GM18498 (cell line): ENCODE data around the gene DRC7.
"Not testable (repeated sequence)": the region's sequence is repeated elsewhere in the genome, so short reads cannot be mapped to it uniquely, and the experiment has no call there.

Source experiments
- ATAC-seq: cut with Tn5 transposase; IDR thresholded peaks from one replicate; pipeline ENCODE4 v1.9.1; 2021; ENCODE audit warnings: mild to moderate bottlenecking, moderate library complexity; ENCODE audit not compliant: unreplicated experiment

DRC7 gene

DNA sequence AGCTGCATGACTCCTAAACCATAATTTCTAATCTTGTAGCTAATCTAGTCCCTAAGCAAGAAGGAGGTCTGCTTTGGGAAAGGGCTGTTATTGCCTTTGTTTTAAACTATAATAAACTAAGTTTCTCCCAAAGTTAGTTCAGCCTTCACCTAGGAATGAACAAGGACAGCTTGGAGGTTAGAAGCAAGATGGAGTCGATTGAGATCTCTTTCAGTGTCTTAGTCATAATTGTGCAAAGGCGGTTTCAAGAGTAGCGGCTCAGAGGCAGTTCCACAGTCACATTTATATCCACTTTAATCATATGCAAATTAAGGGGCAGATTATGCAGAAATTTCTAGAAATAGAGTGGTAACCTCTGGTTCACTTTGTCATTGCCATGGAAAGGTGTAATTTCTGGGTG is 17.4 kb downstream of the DRC7 start:
- no peak for ATAC-seq

DNA sequence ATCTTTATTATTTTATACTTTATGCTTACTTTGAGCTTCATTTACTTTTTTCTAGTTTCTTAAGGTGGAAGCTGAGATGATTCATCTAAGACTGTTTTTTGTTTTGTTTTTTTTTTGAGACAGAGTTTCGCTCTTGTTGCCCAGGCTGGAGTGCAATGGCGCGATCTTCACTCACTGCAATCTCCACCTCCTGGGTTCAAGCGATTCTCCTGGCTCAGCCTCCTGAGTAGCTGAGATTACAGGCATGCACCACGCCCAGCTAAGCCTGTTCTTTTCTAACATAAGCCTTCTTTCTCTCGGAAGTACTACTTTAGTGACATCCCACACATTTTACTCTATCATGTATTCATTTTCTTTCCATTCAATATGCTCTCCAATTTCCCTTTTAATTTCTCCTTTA is 18.0 kb downstream of the DRC7 start:
- not testable (repeated sequence) for ATAC-seq

- no peak for ATAC-seq
Measured at GRCh38 chr16:57713596-57713995, 19.0 kb downstream of the DRC7 start.

DNA sequence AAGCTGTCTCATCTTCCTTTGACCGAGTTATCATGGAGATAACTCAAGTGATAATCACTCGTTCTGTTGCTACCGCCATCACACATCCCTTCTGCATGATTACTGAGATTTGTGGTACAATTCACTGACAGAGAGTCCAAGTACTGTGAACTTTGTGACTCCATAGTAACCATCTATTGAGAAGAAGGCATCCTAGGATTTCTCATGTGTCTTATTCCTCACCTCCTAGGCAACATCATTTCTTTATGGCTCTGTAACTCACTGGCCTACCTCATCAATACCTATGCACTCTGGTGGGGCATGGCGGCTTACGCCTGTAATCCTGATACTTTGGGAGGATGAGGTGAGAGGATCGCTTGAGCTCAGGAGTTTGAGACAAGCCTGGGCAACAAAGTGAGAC is 19.4 kb downstream of the DRC7 start:
- no peak for ATAC-seq

DNA sequence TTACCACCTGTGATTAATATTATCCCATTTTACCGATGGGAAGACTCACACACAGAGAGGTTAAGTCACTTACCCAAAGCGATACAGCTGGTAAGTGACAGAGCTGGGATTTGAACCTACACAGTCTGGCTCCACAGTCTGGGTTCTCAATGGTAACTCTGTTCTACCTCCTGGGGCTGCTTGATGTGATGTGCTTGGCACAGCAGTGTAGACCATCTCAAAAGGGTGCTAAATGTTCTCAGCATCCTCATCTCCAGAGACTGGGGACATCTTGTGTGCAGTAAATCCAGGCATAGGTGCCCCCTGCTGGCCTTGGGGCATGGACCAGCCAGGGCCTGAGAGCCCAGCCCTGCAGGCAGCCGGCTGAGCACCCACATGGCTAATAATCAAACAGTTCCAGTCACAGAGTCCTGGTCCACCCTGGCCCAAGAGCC is 25.6 kb downstream of the DRC7 start:
- ATAC-seq, result no peak

DNA sequence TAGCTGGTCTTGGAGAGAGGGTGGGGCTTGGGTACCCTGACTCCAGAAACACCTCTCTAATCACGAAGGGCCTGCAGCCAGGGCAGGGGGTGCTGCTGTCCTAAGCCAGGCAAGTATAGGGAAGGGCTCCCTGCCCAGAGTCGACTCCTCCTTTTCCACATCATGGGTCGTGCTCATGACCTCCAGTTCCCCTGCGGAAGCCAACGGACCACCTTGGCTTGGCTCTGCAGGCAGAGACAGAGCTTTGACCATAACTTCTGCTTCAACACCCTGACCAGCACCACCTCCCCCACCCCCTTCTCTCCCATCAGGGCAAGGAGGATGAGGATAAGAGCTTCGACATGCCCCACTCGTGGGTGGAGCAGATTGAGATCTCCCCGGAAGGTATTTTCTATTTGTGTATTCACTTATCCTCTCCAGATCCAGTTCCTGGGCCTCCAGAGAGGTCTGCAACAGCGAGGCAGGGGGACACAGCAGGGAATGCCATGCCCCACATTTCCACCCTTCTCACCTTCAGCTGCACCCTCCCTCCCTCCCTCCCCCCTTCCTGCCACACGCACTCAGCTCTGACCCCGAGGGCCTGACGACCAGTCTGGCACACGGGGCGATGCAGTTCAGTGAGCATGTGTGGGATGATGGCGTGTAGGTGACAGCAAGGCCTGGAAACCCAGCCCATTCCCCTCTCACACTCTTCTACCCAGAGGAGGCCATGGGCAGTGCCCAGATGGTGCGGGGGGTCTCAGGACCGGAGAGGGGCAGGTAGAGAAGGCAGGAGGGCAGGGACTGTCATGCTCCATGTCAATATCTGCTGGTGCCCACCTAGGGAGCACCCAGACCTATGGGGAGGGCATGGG is 27.0 kb downstream of the DRC7 start:
- no peak for ATAC-seq

DNA sequence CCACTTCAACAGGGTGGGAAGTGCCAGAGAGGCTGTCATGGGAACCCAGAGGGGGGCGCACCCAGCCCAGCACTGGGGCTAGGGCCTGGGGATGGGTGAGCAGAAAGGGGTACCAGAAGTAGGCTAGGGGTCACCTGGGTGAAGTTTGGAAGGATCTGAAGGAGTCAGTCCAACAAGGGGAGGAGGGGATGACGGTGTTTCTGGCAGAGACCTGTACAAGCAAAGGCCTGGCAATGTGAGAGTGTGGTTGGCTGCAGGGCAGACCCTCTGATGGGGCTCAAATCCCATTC is 27.5 kb downstream of the DRC7 start:
- no peak for ATAC-seq

DNA sequence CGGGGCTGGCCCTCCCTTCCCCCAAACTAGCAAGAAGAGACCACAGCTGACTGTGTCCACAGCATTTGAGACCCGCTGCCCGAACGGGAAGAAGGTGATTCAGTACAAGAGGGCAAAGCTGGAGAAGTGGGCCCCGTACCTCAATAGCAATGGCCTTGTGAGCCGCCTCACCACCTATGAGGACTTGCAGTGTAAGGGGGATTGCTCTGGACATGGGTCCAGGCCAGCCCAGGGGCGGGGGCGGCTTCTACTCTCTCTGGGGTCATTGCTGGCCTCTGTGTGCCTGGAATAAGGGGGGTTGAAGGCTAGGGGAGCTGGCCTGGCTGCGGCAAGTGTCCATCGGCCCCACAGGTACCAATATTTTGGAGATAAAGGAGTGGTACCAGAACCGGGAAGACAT is 28.0 kb downstream of the DRC7 start:
- no peak for ATAC-seq

- ATAC-seq, result no peak
Measured at GRCh38 chr16:57723170-57723569, 28.6 kb downstream of the DRC7 start.

- no peak for ATAC-seq
Measured at GRCh38 chr16:57724531-57724930, 29.9 kb downstream of the DRC7 start.

- no peak for ATAC-seq
Measured at GRCh38 chr16:57725151-57725550, 30.5 kb downstream of the DRC7 start.

GRCh38 chr16:57725554-57725953 is 30.9 kb downstream of the DRC7 start:
- ATAC-seq, result no peak

DNA sequence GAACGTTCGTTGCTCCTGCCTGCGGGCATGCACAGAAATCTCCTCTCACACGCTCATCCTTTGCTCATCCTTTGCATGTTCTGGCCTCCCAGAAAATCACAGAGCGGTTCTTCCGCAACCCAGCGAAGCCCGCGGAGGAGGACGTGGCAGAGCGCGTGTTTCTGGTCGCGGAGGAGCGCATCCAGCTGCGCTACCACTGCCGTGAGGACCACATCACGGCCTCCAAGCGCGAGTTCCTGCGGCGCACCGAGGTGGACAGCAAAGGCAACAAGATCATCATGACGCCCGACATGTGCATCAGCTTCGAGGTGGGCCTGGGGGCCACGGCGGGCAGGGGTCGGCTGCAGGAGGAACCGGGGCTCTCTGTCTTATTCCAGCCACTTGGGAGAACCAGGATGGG is 31.4 kb downstream of the DRC7 start:
- ATAC-seq, result no peak

GRCh38 chr16:57726433-57726947 is 31.9 kb downstream of the DRC7 start:
- ATAC-seq, result no peak

GRCh38 chr16:57727610-57728009 is 33.0 kb downstream of the DRC7 start:
- ATAC-seq, result no peak

GRCh38 chr16:57728336-57729181 is 34.0 kb downstream of the DRC7 start:
- ATAC-seq, result no peak

DNA sequence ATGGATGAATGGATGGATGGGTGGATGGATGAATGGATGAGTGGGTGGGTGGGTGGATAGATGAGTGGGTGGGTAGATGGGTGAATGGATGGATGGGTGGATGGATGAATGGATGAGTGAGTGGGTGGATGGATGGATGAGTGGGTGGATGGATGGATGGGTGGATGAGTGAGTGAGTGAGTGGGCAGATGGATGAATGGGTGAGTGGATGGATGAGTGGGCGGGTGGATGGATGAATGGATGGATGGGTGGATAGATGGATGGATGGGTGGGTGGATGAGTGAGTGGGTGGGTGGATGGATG is 34.5 kb downstream of the DRC7 start:
- no peak for ATAC-seq

DNA sequence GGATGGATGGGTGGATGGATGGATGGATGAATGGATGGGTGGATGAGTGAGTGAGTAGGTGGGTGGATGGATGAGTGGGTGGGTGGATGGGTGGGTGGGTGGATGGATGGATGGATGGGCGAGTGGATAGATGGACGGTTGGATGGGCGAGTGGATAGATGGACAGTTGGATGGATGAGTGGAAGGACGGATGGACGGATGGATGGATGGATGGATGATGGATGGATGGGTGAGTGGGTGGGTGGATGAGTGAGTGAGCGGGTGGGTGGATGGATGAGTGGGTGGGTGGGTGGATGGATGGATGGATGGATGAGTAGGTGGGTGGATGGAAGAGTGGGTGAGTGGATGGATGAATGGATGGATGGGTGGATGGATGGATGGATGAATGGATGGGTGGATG is 35.2 kb downstream of the DRC7 start:
- not testable (repeated sequence) for ATAC-seq

- no peak for ATAC-seq
Measured at GRCh38 chr16:57730771-57731730, 36.4 kb downstream of the DRC7 start.

GRCh38 chr16:57732037-57732436 is 37.4 kb downstream of the DRC7 start:
- no peak for ATAC-seq

GRCh38 chr16:57732714-57733113 is 38.1 kb downstream of the DRC7 start:
- ATAC-seq, result no peak
